ENCODE results near the gene CES1.

DNA sequence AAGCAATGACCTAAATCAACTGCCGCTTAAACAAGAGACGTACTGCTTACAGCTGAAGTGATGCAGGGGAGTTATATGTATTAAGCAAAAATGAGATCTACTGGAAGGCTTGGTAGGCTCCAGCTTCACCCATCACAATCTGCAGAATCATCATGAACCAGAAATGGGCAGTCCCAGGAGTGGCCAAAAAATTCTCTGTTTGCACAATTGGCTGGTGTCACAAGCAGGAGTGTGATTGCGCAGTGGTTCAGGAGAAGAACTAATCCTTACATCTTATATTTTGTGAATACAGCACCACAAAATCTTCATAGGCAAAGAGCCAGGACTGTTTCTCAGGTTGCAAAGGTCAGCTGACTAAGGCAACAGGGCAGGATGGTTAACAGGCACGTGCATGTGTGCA is 75.9 kb downstream of the CES1 start:
- no peak for TF ChIP-seq POLR2AphosphoS5 (IDR thresholded peaks at IDR 0.05; ENCODE audit: low read depth, low read length)
- TF ChIP-seq POLR2A (IDR thresholded peaks at IDR 0.05; ENCODE audit: low read depth, low read length): no peak
- TF ChIP-seq TAF1 (IDR thresholded peaks at IDR 0.05; ENCODE audit: borderline replicate concordance, low read depth, low read length): no peak
